Panc1 (cell line): ENCODE data around the gene EDEM1. TPM values are rescaled to one million over a fixed set of nuclear protein-coding genes. Genes with fewer than 3 reads are reported as not detected.
A peak's percentile ranks its signal among the peaks of the same experiment; 100 is the strongest.

ENCODE experiments used
- ATAC-seq: fragments of 200-7000 bp; cut with Tn5 transposase; 2 replicates; pipeline ENCODE4 v1.9.1; 2020; ENCODE audit warnings: mild to moderate bottlenecking, moderate library complexity
- BruUV-seq: library from RNA; stranded (reverse); fragments of 400-500 nt; replicated peaks from 2 replicates; lab custom pipeline; 2021; lab: Mats Ljungman, UMichigan
- CTCF ChIA-PET: fragments of 300-600 bp; sonication (Branson Sonifier 250); formaldehyde crosslinking; loops from one replicate; lab custom pipeline; 2022; ENCODE audit warnings: antibody characterized with exemption; lab: Charles Lee
- POLR2A ChIA-PET: fragments of 300-600 bp; sonication (Branson Sonifier 250); formaldehyde crosslinking; loops from one replicate; lab custom pipeline; 2022; ENCODE audit warnings: antibody characterized with exemption; lab: Charles Lee
- DNase-seq: peaks from one replicate; pipeline ENCODE4 v3.0.0-alpha.2; 2010; ENCODE audit warnings: low read depth, low spot score
- H3K27ac ChIP-seq: 2 replicates; pipeline ENCODE4 v1.5.1; 2011; ENCODE audit warnings: mild to moderate bottlenecking, low read length, inconsistent platforms
- H3K27me3 ChIP-seq: fragments of 200-500 bp; sonication (Bioruptor generic); 2 replicates; pipeline ENCODE4 v1.6.0; 2014; ENCODE audit warnings: low read length, inconsistent platforms; ENCODE audit not compliant: control insufficient read depth, insufficient read depth
- H3K36me3 ChIP-seq: fragments of 200-500 bp; sonication (Bioruptor generic); 2 replicates; pipeline ENCODE4 v1.5.1; 2014; ENCODE audit warnings: inconsistent platforms, mild to moderate bottlenecking, low read length, moderate library complexity; ENCODE audit not compliant: control insufficient read depth, insufficient read depth
- H3K4me1 ChIP-seq: 2 replicates; pipeline ENCODE4 v1.5.1; 2011; ENCODE audit warnings: inconsistent platforms, mild to moderate bottlenecking, low read length, moderate library complexity; ENCODE audit not compliant: control insufficient read depth, insufficient read depth
- H3K4me3 ChIP-seq, 2 experiments: 2 replicates each; pipeline ENCODE4 v1.5.1; 2011 to 2012; ENCODE audit warnings: low read depth in 2 of 2, low read length in 2 of 2, mild to moderate bottlenecking in 2 of 2, inconsistent platforms in 1 of 2, moderate library complexity in 1 of 2
- H3K9me3 ChIP-seq: fragments of 200-500 bp; sonication (Bioruptor generic); 2 replicates; pipeline ENCODE4 v1.5.1; 2014; ENCODE audit warnings: low read depth, mild to moderate bottlenecking, inconsistent platforms, low read length, moderate library complexity; ENCODE audit not compliant: control insufficient read depth, insufficient read depth
- POLR2AphosphoS5 ChIP-seq: IDR thresholded peaks from 2 replicates; pipeline ENCODE4 v1.6.1; 2012; ENCODE audit warnings: mild to moderate bottlenecking, low read depth, low read length, moderate library complexity
- SIN3A ChIP-seq: IDR thresholded peaks from 2 replicates; pipeline ENCODE4 v1.6.1; 2012; ENCODE audit warnings: low read depth, mild to moderate bottlenecking, low read length, moderate library complexity, borderline replicate concordance; ENCODE audit not compliant: insufficient read depth
- TCF7L2 ChIP-seq: IDR thresholded peaks from 2 replicates; pipeline ENCODE4 v1.6.1; 2011; ENCODE audit warnings: mild to moderate bottlenecking, low read depth, low read length, inconsistent platforms
- in situ Hi-C: cut with HindIII; loops from 2 replicates; pipeline ENCODE4 v1.10.0; 2016; ENCODE audit warnings: low sequenced_read_pairs, low pct_unique_long_range_greater_than_20kb
- intact Hi-C: fragments of 100-400 bp; cut with micrococcal nuclease; formaldehyde crosslinking; loops from one replicate; pipeline ENCODE4 v1.10.0; 2022; ENCODE audit not compliant: unreplicated experiment
- total RNA-seq: library from RNA; stranded (reverse); gene quantifications from one replicate; pipeline ENCODE4 v1.2.1, GENCODE V29; 2021; ENCODE audit not compliant: unreplicated experiment
- TF ChIP-seq, protein P1 (sequence below), 2 experiments: IDR thresholded peaks; 2 replicates each; pipeline ENCODE4 v1.6.1; 2011 to 2012; ENCODE audit warnings: low read depth in 2 of 2, control low read depth in 1 of 2, low read length in 1 of 2, mild to moderate bottlenecking in 1 of 2, moderate library complexity in 1 of 2; ENCODE audit not compliant: insufficient read depth in 1 of 2
- TF ChIP-seq, protein P2 (sequence below): fragments of 450-650 bp; IDR thresholded peaks from 2 replicates; pipeline ENCODE4 v1.5.1; 2017; ENCODE audit warnings: mild to moderate bottlenecking

Gene EDEM1
- total RNA-seq, 1 experiment from 2014 or later, result 44.6 TPM

DNA sequence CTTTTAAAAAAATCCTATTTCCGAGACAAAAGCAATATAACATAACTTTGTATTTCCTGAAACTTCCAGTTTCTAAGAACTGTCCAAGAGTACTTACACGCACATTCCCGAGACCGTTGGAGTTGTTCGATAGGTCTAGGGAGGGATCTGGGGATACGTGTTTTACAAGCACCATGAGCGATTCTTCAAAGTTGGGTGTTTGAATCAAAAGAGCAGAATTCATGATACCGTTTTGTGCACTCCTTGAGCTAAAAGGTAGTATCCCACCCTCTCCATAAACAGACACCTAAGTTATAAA, 700 bp upstream of the EDEM1 start:
- H3K9me3 ChIP-seq, result no peaks in the 10 kb centered on the region
- intact Hi-C loops (loop anchor here (10.0 kb wide), 1 partner anchor 62 kb away; the partner anchor contains the start of gene ARL8B), in situ Hi-C loops (no loop called here)
- ATAC-seq, result no peak
- H3K4me1 ChIP-seq, result peaks cover 11% of the 10 kb centered on the region; the same call in 1 of the 2 replicates
- POLR2A ChIA-PET, result no interaction called here
- H3K4me3 ChIP-seq, result peak overlapping the region; percentile 56 to 76
- TF ChIP-seq, protein P1, sequence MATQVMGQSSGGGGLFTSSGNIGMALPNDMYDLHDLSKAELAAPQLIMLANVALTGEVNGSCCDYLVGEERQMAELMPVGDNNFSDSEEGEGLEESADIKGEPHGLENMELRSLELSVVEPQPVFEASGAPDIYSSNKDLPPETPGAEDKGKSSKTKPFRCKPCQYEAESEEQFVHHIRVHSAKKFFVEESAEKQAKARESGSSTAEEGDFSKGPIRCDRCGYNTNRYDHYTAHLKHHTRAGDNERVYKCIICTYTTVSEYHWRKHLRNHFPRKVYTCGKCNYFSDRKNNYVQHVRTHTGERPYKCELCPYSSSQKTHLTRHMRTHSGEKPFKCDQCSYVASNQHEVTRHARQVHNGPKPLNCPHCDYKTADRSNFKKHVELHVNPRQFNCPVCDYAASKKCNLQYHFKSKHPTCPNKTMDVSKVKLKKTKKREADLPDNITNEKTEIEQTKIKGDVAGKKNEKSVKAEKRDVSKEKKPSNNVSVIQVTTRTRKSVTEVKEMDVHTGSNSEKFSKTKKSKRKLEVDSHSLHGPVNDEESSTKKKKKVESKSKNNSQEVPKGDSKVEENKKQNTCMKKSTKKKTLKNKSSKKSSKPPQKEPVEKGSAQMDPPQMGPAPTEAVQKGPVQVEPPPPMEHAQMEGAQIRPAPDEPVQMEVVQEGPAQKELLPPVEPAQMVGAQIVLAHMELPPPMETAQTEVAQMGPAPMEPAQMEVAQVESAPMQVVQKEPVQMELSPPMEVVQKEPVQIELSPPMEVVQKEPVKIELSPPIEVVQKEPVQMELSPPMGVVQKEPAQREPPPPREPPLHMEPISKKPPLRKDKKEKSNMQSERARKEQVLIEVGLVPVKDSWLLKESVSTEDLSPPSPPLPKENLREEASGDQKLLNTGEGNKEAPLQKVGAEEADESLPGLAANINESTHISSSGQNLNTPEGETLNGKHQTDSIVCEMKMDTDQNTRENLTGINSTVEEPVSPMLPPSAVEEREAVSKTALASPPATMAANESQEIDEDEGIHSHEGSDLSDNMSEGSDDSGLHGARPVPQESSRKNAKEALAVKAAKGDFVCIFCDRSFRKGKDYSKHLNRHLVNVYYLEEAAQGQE (IDR thresholded peaks at IDR 0.05; ENCODE audit: insufficient read depth in 1 of 2, low read depth in 2 of 2, low read length in 1 of 2), result no peak
- TF ChIP-seq SIN3A (0 out of 2 replicates have a peak, but pooled peaks have one; percentile 3), POLR2AphosphoS5 (no peak), TCF7L2 (no peak)
- TF ChIP-seq, protein P2, sequence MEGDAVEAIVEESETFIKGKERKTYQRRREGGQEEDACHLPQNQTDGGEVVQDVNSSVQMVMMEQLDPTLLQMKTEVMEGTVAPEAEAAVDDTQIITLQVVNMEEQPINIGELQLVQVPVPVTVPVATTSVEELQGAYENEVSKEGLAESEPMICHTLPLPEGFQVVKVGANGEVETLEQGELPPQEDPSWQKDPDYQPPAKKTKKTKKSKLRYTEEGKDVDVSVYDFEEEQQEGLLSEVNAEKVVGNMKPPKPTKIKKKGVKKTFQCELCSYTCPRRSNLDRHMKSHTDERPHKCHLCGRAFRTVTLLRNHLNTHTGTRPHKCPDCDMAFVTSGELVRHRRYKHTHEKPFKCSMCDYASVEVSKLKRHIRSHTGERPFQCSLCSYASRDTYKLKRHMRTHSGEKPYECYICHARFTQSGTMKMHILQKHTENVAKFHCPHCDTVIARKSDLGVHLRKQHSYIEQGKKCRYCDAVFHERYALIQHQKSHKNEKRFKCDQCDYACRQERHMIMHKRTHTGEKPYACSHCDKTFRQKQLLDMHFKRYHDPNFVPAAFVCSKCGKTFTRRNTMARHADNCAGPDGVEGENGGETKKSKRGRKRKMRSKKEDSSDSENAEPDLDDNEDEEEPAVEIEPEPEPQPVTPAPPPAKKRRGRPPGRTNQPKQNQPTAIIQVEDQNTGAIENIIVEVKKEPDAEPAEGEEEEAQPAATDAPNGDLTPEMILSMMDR, result no peak
- peak overlapping the region; percentile 88 for H3K27ac ChIP-seq
- no TSS peak for BruUV-seq
- no peaks in the 10 kb centered on the region for H3K27me3 ChIP-seq
- no peak for DNase-seq
- CTCF ChIA-PET, result no interaction called here
- H3K36me3 ChIP-seq, result peaks cover 2% of the 10 kb centered on the region; the same call in 1 of the 2 replicates

DNA sequence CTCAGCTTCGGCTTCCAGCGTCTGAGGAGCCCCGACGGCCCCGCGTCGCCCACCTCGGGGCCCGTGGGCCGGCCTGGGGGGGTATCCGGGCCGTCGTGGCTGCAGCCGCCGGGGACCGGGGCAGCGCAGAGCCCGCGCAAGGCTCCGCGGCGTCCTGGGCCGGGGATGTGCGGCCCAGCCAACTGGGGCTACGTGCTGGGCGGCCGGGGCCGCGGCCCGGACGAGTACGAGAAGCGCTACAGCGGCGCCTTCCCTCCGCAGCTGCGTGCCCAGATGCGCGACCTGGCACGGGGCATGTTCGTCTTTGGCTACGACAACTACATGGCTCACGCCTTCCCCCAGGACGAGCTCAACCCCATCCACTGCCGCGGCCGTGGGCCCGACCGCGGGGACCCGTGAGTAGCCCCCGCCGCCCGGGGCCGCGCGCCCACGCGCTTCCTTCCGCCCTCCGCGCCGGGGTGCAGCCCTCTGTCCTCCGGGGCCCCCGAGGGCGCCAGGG, 462 bp downstream of the EDEM1 start:
- no peaks in the 10 kb centered on the region for H3K27me3 ChIP-seq
- intact Hi-C loops, result loop anchor here (10.0 kb wide), 1 partner anchor 63 kb away; the partner anchor contains the start of gene ARL8B
- in situ Hi-C loops, result no loop called here
- TF ChIP-seq POLR2AphosphoS5 (no peak), TCF7L2 (no peak), SIN3A (no peak; the same call in 1 of the 2 replicates)
- TF ChIP-seq, protein P1 (IDR thresholded peaks at IDR 0.05; ENCODE audit: insufficient read depth in 1 of 2, low read depth in 2 of 2, low read length in 1 of 2), result no peak
- TF ChIP-seq, protein P2, result no peak
- ATAC-seq (peak; percentile 68), DNase-seq (no peak)
- H3K36me3 ChIP-seq, result no peaks in the 10 kb centered on the region; the same call in 1 of the 2 replicates
- H3K4me1 ChIP-seq, result peaks cover 14% of the 10 kb centered on the region; the same call in 1 of the 2 replicates
- H3K27ac ChIP-seq, result peak overlapping the region; percentile 71
- BruUV-seq, result no TSS peak
- H3K9me3 ChIP-seq, result no peaks in the 10 kb centered on the region
- ChIA-PET CTCF (no interaction called here), POLR2A (no interaction called here)
- peak overlapping the region; percentile 81 to 82 for H3K4me3 ChIP-seq
